ENCODE measurements around the gene IL17RA. TPM values are rescaled to one million over a fixed set of nuclear protein-coding genes. Genes with fewer than 3 reads are reported as not detected.
A peak's percentile ranks its signal among the peaks of the same experiment; 100 is the strongest.
"Not testable (repeated sequence)": the region's sequence is repeated elsewhere in the genome, so short reads cannot be mapped to it uniquely, and the experiment has no call there.

The IL17RA gene
- 4.4 TPM for polyA plus RNA-seq (2013, experiment 1 of 2)
- 3.6 TPM for polyA plus RNA-seq (2013, experiment 2 of 2)

GRCh38 chr22:17084554-17085276 lies at the start of gene IL17RA:
Gene IL17RA, plus strand, starts transcription at chr22:17085000. Its CDS starts 92 bp downstream, at chr22:17085092.
- Histone ChIP-seq H3K36me3 (ENCODE audit: insufficient read depth, low read length) (no peaks in the 10 kb centered on the region), H3K4me1 (ENCODE audit: insufficient read depth, low read length) (peaks cover 5% of the 10 kb centered on the region; the same call in 1 of the 2 replicates), H3K9me3 (ENCODE audit: insufficient read depth, low read depth, low read length) (no peaks in the 10 kb centered on the region), H3K4me3 (ENCODE audit: low read length) (peak within 1 kb of the TSS; percentile 91), H3K27ac (ENCODE audit: low read depth, low read length) (no peak within 1 kb of the TSS), H3K27me3 (ENCODE audit: insufficient read depth, low read length) (peaks cover 43% of the 10 kb centered on the region), H3K9ac (ENCODE audit: low read depth, low read length) (peak within 1 kb of the TSS; percentile 64)
- WGBS = 2% methylated on average over 67 of the region's 68 CpGs

GRCh38 chr22:17035246-17035645 lies 49.6 kb upstream of the IL17RA start:
- Histone ChIP-seq H3K4me3 (ENCODE audit: low read length) (no peak overlapping the region), H3K4me1 (ENCODE audit: insufficient read depth, low read length) (no peaks in the 10 kb centered on the region), H3K9ac (ENCODE audit: low read depth, low read length) (no peak overlapping the region), H3K9me3 (ENCODE audit: insufficient read depth, low read depth, low read length) (0 out of 2 replicates have a peak, but pooled peaks cover 3% of the 10 kb centered on the region), H3K27me3 (ENCODE audit: insufficient read depth, low read length) (no peaks in the 10 kb centered on the region), H3K36me3 (ENCODE audit: insufficient read depth, low read length) (no peaks in the 10 kb centered on the region), H3K27ac (ENCODE audit: low read depth, low read length) (no peak overlapping the region)
- 62% methylated on average over 4 of the region's 4 CpGs for whole genome bisulfite sequencing

GRCh38 chr22:17035976-17036841 lies 48.6 kb upstream of the IL17RA start:
- H3K4me3 ChIP-seq (ENCODE audit: low read length); H3K27ac ChIP-seq (ENCODE audit: low read depth, low read length); H3K27me3 ChIP-seq (ENCODE audit: insufficient read depth, low read length); H3K9ac ChIP-seq (ENCODE audit: low read depth, low read length); H3K4me1 ChIP-seq (ENCODE audit: insufficient read depth, low read length); H3K9me3 ChIP-seq (ENCODE audit: insufficient read depth, low read depth, low read length); H3K36me3 ChIP-seq (ENCODE audit: insufficient read depth, low read length): not testable (repeated sequence)
- WGBS = 88% methylated on average over 56 of the region's 56 CpGs

GRCh38 chr22:17036842-17037711 lies 47.7 kb upstream of the IL17RA start:
- WGBS = 91% methylated on average over 33 of the region's 56 CpGs

GRCh38 chr22:17043521-17043920 lies 41.3 kb upstream of the IL17RA start:
- Histone ChIP-seq H3K9ac (ENCODE audit: low read depth, low read length) (no peak overlapping the region), H3K36me3 (ENCODE audit: insufficient read depth, low read length) (no peaks in the 10 kb centered on the region), H3K27me3 (ENCODE audit: insufficient read depth, low read length) (0 out of 2 replicates have a peak, but pooled peaks cover 5% of the 10 kb centered on the region), H3K27ac (ENCODE audit: low read depth, low read length) (no peak overlapping the region), H3K9me3 (ENCODE audit: insufficient read depth, low read depth, low read length) (no peaks in the 10 kb centered on the region), H3K4me1 (ENCODE audit: insufficient read depth, low read length) (no peaks in the 10 kb centered on the region), H3K4me3 (ENCODE audit: low read length) (no peak overlapping the region)

More at GRCh38 chr22:17036842-17037711, 47.7 kb upstream of the IL17RA start:
- not testable (repeated sequence) for H3K4me1 ChIP-seq (ENCODE audit: insufficient read depth, low read length); H3K9ac ChIP-seq (ENCODE audit: low read depth, low read length); H3K27ac ChIP-seq (ENCODE audit: low read depth, low read length); H3K27me3 ChIP-seq (ENCODE audit: insufficient read depth, low read length); H3K4me3 ChIP-seq (ENCODE audit: low read length); H3K36me3 ChIP-seq (ENCODE audit: insufficient read depth, low read length); H3K9me3 ChIP-seq (ENCODE audit: insufficient read depth, low read depth, low read length)

GRCh38 chr22:17046566-17047348 lies 38.0 kb upstream of the IL17RA start:
- Histone ChIP-seq H3K27me3 (ENCODE audit: insufficient read depth, low read length) (0 out of 2 replicates have a peak, but pooled peaks cover 5% of the 10 kb centered on the region), H3K4me3 (ENCODE audit: low read length) (no peak overlapping the region), H3K4me1 (ENCODE audit: insufficient read depth, low read length) (no peaks in the 10 kb centered on the region), H3K36me3 (ENCODE audit: insufficient read depth, low read length) (no peaks in the 10 kb centered on the region), H3K27ac (ENCODE audit: low read depth, low read length) (no peak overlapping the region), H3K9ac (ENCODE audit: low read depth, low read length) (no peak overlapping the region), H3K9me3 (ENCODE audit: insufficient read depth, low read depth, low read length) (no peaks in the 10 kb centered on the region)
- WGBS = 65% methylated on average over 3 of the region's 5 CpGs

- no peak overlapping the region for H3K27ac ChIP-seq (ENCODE audit: low read depth, low read length)
- no peak overlapping the region for H3K9ac ChIP-seq (ENCODE audit: low read depth, low read length)
- H3K9me3 ChIP-seq (ENCODE audit: insufficient read depth, low read depth, low read length) = no peaks in the 10 kb centered on the region
- no peaks in the 10 kb centered on the region for H3K36me3 ChIP-seq (ENCODE audit: insufficient read depth, low read length)
- 96% methylated on average over 1 of the region's 1 CpG for WGBS
- 0 out of 2 replicates have a peak, but pooled peaks cover 5% of the 10 kb centered on the region for H3K27me3 ChIP-seq (ENCODE audit: insufficient read depth, low read length)
- H3K4me3 ChIP-seq (ENCODE audit: low read length) = no peak overlapping the region
- no peaks in the 10 kb centered on the region for H3K4me1 ChIP-seq (ENCODE audit: insufficient read depth, low read length)
These were observed 37.1 kb upstream of the IL17RA start for GRCh38 chr22:17047656-17048055.

GRCh38 chr22:17056058-17056457 lies 28.7 kb upstream of the IL17RA start:
- Histone ChIP-seq H3K9ac (ENCODE audit: low read depth, low read length) (no peak overlapping the region), H3K4me3 (ENCODE audit: low read length) (no peak overlapping the region), H3K4me1 (ENCODE audit: insufficient read depth, low read length) (no peaks in the 10 kb centered on the region), H3K36me3 (ENCODE audit: insufficient read depth, low read length) (no peaks in the 10 kb centered on the region), H3K9me3 (ENCODE audit: insufficient read depth, low read depth, low read length) (no peaks in the 10 kb centered on the region), H3K27me3 (ENCODE audit: insufficient read depth, low read length) (no peaks in the 10 kb centered on the region), H3K27ac (ENCODE audit: low read depth, low read length) (no peak overlapping the region)
- 55% methylated on average over 5 of the region's 5 CpGs for WGBS

GRCh38 chr22:17056807-17057206 lies 28.0 kb upstream of the IL17RA start:
- no peaks in the 10 kb centered on the region for H3K36me3 ChIP-seq (ENCODE audit: insufficient read depth, low read length)
- no peaks in the 10 kb centered on the region for H3K27me3 ChIP-seq (ENCODE audit: insufficient read depth, low read length)
- 68% methylated on average over 8 of the region's 8 CpGs for WGBS

More at GRCh38 chr22:17056807-17057206, 28.0 kb upstream of the IL17RA start:
- Histone ChIP-seq H3K9ac (ENCODE audit: low read depth, low read length) (no peak overlapping the region), H3K9me3 (ENCODE audit: insufficient read depth, low read depth, low read length) (no peaks in the 10 kb centered on the region), H3K4me1 (ENCODE audit: insufficient read depth, low read length) (no peaks in the 10 kb centered on the region), H3K27ac (ENCODE audit: low read depth, low read length) (no peak overlapping the region), H3K4me3 (ENCODE audit: low read length) (no peak overlapping the region)

Measured in HUES64 (cell line).